ENCODE results near the gene PHYKPL.

Gene PHYKPL

GRCh38 chr5:178271726-178272479, 39.3 kb upstream of the PHYKPL start:
- TF ChIP-seq GATA3 (IDR thresholded peaks at IDR 0.05; ENCODE audit: low read depth, low read length), result no peak
- no peak for TF ChIP-seq GATA2 (IDR thresholded peaks at IDR 0.05; ENCODE audit: low read depth, low read length)

- TF ChIP-seq GATA3 (IDR thresholded peaks at IDR 0.05; ENCODE audit: low read depth, low read length) (no peak), GATA2 (IDR thresholded peaks at IDR 0.05; ENCODE audit: low read depth, low read length) (no peak)
Measured at GRCh38 chr5:178271231-178271630, 38.6 kb upstream of the PHYKPL start.

GRCh38 chr5:178269499-178269898, 36.9 kb upstream of the PHYKPL start:
- TF ChIP-seq GATA3 (IDR thresholded peaks at IDR 0.05; ENCODE audit: low read depth, low read length) (no peak), GATA2 (IDR thresholded peaks at IDR 0.05; ENCODE audit: low read depth, low read length) (no peak)

GRCh38 chr5:178267876-178268275, 35.3 kb upstream of the PHYKPL start:
- TF ChIP-seq GATA2 (IDR thresholded peaks at IDR 0.05; ENCODE audit: low read depth, low read length) (no peak), GATA3 (IDR thresholded peaks at IDR 0.05; ENCODE audit: low read depth, low read length) (no peak)

GRCh38 chr5:178267245-178267644, 34.6 kb upstream of the PHYKPL start:
- no peak for TF ChIP-seq GATA2 (IDR thresholded peaks at IDR 0.05; ENCODE audit: low read depth, low read length)
- TF ChIP-seq GATA3 (IDR thresholded peaks at IDR 0.05; ENCODE audit: low read depth, low read length), result no peak

GRCh38 chr5:178266581-178266980, 34.0 kb upstream of the PHYKPL start:
- TF ChIP-seq GATA3 (IDR thresholded peaks at IDR 0.05; ENCODE audit: low read depth, low read length) (no peak), GATA2 (IDR thresholded peaks at IDR 0.05; ENCODE audit: low read depth, low read length) (no peak)

GRCh38 chr5:178265746-178266145, 33.1 kb upstream of the PHYKPL start:
- TF ChIP-seq GATA2 (IDR thresholded peaks at IDR 0.05; ENCODE audit: low read depth, low read length) (no peak), GATA3 (IDR thresholded peaks at IDR 0.05; ENCODE audit: low read depth, low read length) (no peak)

- no peak for TF ChIP-seq GATA2 (IDR thresholded peaks at IDR 0.05; ENCODE audit: low read depth, low read length)
- TF ChIP-seq GATA3 (IDR thresholded peaks at IDR 0.05; ENCODE audit: low read depth, low read length), result no peak
Measured at GRCh38 chr5:178264044-178264443, 31.4 kb upstream of the PHYKPL start.

- no peak for TF ChIP-seq GATA2 (IDR thresholded peaks at IDR 0.05; ENCODE audit: low read depth, low read length)
- no peak for TF ChIP-seq GATA3 (IDR thresholded peaks at IDR 0.05; ENCODE audit: low read depth, low read length)
Measured at GRCh38 chr5:178261666-178262600, 29.3 kb upstream of the PHYKPL start.

- TF ChIP-seq GATA3 (IDR thresholded peaks at IDR 0.05; ENCODE audit: low read depth, low read length), result no peak
- TF ChIP-seq GATA2 (IDR thresholded peaks at IDR 0.05; ENCODE audit: low read depth, low read length), result no peak
Measured at GRCh38 chr5:178259623-178260536, 27.3 kb upstream of the PHYKPL start.

GRCh38 chr5:178257650-178258049, 25.0 kb upstream of the PHYKPL start:
- TF ChIP-seq GATA3 (IDR thresholded peaks at IDR 0.05; ENCODE audit: low read depth, low read length), result no peak
- TF ChIP-seq GATA2 (IDR thresholded peaks at IDR 0.05; ENCODE audit: low read depth, low read length), result no peak

- TF ChIP-seq GATA3 (IDR thresholded peaks at IDR 0.05; ENCODE audit: low read depth, low read length) (no peak), GATA2 (IDR thresholded peaks at IDR 0.05; ENCODE audit: low read depth, low read length) (no peak)
Measured at GRCh38 chr5:178256746-178257145, 24.1 kb upstream of the PHYKPL start.

- no peak for TF ChIP-seq GATA3 (IDR thresholded peaks at IDR 0.05; ENCODE audit: low read depth, low read length)
- TF ChIP-seq GATA2 (IDR thresholded peaks at IDR 0.05; ENCODE audit: low read depth, low read length), result no peak
Measured at GRCh38 chr5:178252258-178252657, 19.7 kb upstream of the PHYKPL start.

GRCh38 chr5:178250263-178250662, 17.7 kb upstream of the PHYKPL start:
- no peak for TF ChIP-seq GATA3 (IDR thresholded peaks at IDR 0.05; ENCODE audit: low read depth, low read length)
- TF ChIP-seq GATA2 (IDR thresholded peaks at IDR 0.05; ENCODE audit: low read depth, low read length), result no peak

Data from SH-SY5Y (cell line).